Body of pancreas (tissue), 4 donors: ENCODE measurements around the gene HNRNPLL. TPM values are rescaled to one million over a fixed set of nuclear protein-coding genes. Genes with fewer than 3 reads are reported as not detected.
A peak's percentile ranks its signal among the peaks of the same experiment; 100 is the strongest.
"Not testable (repeated sequence)": the region's sequence is repeated elsewhere in the genome, so short reads cannot be mapped to it uniquely, and the experiment has no call there.

Source experiments
- ATAC-seq: fragments of 150-250 bp; one replicate; pipeline ENCODE4 v1.9.1; 2016
- DNase-seq, 4 donors: peaks; one replicate each; pipeline ENCODE4 v3.0.0-alpha.2; 2019
- H3K27ac ChIP-seq, 4 donors: fragments of 200-600 bp; sonication (generic); 1 replicate in 3 of 4; 2 replicates in 1 of 4; pipeline versions ENCODE4 v1.5.1 to v1.6.1; 2016 to 2019; ENCODE audit warnings: mild to moderate bottlenecking in 1 of 4, mixed read lengths in 1 of 4, moderate library complexity in 1 of 4
- H3K27me3 ChIP-seq, 2 donors: fragments of 200-600 bp; sonication (generic); one replicate each; pipeline ENCODE4 v1.6.0; 2016; ENCODE audit warnings: mild to moderate bottlenecking in 1 of 2
- H3K36me3 ChIP-seq, 2 donors: fragments of 200-600 bp; sonication (generic); replicated peaks in 1 of 2; 2 replicates each; pipeline ENCODE4 v1.5.1; 2016; ENCODE audit warnings: low read depth in 2 of 2; ENCODE audit not compliant: insufficient read depth in 1 of 2
- H3K4me1 ChIP-seq: fragments of 200-600 bp; sonication (generic); one replicate; pipeline ENCODE4 v1.6.0; 2016
- H3K4me3 ChIP-seq, 2 donors: fragments of 200-600 bp; sonication (generic); 1 replicate in 1 of 2; 2 replicates in 1 of 2; pipeline ENCODE4 v1.5.1; 2016 to 2019
- H3K9me3 ChIP-seq, 3 donors: fragments of 200-600 bp; sonication (generic); 1 replicate in 2 of 3; 2 replicates in 1 of 3; pipeline ENCODE4 v1.5.1; 2016
- POLR2A ChIP-seq, 3 donors: fragments of 450-650 bp; IDR thresholded peaks; one replicate each; pipeline ENCODE4 v1.6.1; 2016; ENCODE audit warnings: antibody characterized with exemption in 3 of 3, mild to moderate bottlenecking in 2 of 3
- WGBS, 2 donors: methylation state at CpG; one replicate each; pipeline ENCODE4 v1.1.5; 2017; 5-methylcytosine and 5-hydroxymethylcytosine counted together
- intact Hi-C: fragments of 100-400 bp; cut with DNase I; formaldehyde crosslinking; loops from one replicate; pipeline ENCODE4 v1.15.1; 2023
- total RNA-seq, 2 donors: library from RNA; depleted of rRNA; stranded (reverse); fragments of >200 nt; gene quantifications; one replicate each; pipeline ENCODE4 v1.1.0, GENCODE V29; 2016
- TF ChIP-seq, protein P1 (sequence below), 7 experiments: fragments of 450-650 bp in 4 of 7; fragments of 200-600 bp in 3 of 7; sonication (generic) in 3 of 7; IDR thresholded peaks; one replicate each; pipeline ENCODE4 v1.5.1; 2016 to 2019; ENCODE audit warnings: antibody characterized with exemption in 7 of 7

The HNRNPLL gene
- total RNA-seq, 2 donors from 2014 or later: 21.8 to 22.4 TPM

DNA sequence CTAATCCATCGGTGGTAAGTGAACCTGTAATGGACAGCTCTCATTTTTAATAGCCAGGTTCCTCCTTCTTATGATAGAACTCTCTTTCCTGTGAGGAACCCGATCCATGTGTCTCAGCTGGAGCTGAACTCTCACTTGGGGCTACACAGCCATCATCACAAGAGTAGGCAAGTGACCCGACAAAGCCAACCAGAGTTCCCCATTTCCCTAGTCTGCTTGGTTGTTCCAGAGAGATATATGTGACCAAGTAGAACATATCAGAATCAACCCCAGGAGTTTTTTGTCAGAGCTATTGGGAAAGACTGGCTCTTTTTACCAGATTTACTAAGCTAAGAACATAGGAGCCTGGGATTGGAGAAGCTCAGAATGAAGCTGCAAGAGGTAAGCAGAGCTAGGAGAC is 14.6 kb upstream of the HNRNPLL start:
- Histone ChIP-seq H3K27me3 (no peaks in the 10 kb centered on the region), H3K4me3 (no peak overlapping the region), H3K9me3 (no peaks in the 10 kb centered on the region), H3K36me3 (no peaks in the 10 kb centered on the region), H3K27ac (no peak overlapping the region), H3K4me1 (peaks cover 35% of the 10 kb centered on the region)
- DNase-seq (no peak), ATAC-seq (no peak)
- intact Hi-C loops: no loop called here
- WGBS, 2 donors: 91 to 92% methylated on average over 3 of the region's 3 CpGs
- TF ChIP-seq, protein P1, sequence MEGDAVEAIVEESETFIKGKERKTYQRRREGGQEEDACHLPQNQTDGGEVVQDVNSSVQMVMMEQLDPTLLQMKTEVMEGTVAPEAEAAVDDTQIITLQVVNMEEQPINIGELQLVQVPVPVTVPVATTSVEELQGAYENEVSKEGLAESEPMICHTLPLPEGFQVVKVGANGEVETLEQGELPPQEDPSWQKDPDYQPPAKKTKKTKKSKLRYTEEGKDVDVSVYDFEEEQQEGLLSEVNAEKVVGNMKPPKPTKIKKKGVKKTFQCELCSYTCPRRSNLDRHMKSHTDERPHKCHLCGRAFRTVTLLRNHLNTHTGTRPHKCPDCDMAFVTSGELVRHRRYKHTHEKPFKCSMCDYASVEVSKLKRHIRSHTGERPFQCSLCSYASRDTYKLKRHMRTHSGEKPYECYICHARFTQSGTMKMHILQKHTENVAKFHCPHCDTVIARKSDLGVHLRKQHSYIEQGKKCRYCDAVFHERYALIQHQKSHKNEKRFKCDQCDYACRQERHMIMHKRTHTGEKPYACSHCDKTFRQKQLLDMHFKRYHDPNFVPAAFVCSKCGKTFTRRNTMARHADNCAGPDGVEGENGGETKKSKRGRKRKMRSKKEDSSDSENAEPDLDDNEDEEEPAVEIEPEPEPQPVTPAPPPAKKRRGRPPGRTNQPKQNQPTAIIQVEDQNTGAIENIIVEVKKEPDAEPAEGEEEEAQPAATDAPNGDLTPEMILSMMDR (IDR thresholded peaks at IDR 0.05): no peak
- TF ChIP-seq POLR2A (IDR thresholded peaks at IDR 0.05): no peak

DNA sequence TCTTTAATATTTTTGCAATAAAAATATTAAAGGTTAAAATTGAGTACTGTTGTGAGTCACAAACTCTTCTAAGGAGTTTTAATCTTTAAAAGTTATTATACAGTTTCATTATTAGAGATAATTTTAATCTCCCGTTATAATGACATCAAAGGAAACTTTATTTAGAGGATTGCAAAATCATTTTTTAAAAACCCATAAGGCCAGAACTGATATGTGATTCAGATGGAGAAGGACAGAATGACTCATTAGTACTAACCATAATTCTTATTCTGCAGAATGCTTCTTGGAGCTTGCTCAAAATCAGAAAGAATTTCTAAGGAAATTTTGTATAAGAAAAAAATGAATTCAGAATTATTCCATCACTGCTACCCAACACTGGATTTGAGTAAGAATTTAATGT is 12.5 kb upstream of the HNRNPLL start:
- Histone ChIP-seq H3K27ac (no peak overlapping the region), H3K27me3 (no peaks in the 10 kb centered on the region), H3K4me3 (no peak overlapping the region), H3K36me3 (no peaks in the 10 kb centered on the region), H3K4me1 (peaks cover 29% of the 10 kb centered on the region), H3K9me3 (no peaks in the 10 kb centered on the region)
- DNase-seq: no peak
- ATAC-seq: no peak
- intact Hi-C loops: no loop called here
- TF ChIP-seq POLR2A (IDR thresholded peaks at IDR 0.05): no peak
- TF ChIP-seq, protein P1 (IDR thresholded peaks at IDR 0.05): no peak
- WGBS, 2 donors: 38 to 49% methylated on average over 1 of the region's 1 CpG

DNA sequence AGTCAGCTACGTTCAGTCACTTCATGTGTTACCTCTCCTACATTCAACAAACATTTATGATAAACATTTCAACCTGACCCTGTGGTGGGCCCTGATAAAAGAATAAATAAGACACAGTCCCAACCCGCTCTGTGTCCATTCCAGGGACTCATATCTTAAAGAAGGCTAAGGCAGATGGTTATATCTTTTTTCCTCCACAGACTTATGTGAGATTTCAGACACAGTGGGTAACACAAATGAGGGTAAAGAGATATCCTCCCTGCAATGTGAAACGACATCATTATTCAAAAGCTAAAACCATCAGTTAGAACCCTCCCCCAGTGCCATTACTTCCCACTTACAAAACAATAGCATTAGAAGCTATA is 11.1 kb upstream of the HNRNPLL start:
- no peak for TF ChIP-seq POLR2A (IDR thresholded peaks at IDR 0.05)
- no peaks in the 10 kb centered on the region for H3K27me3 ChIP-seq
- H3K9me3 ChIP-seq: no peaks in the 10 kb centered on the region
- peaks cover 15% of the 10 kb centered on the region for H3K4me1 ChIP-seq
- H3K27ac ChIP-seq: no peak overlapping the region
- no peak overlapping the region for H3K4me3 ChIP-seq
- DNase-seq: no peak
- H3K36me3 ChIP-seq: no peaks in the 10 kb centered on the region
- intact Hi-C loops: no loop called here
- ATAC-seq: no peak
- WGBS, 2 donors: 80 to 83% methylated on average over 3 of the region's 3 CpGs

DNA sequence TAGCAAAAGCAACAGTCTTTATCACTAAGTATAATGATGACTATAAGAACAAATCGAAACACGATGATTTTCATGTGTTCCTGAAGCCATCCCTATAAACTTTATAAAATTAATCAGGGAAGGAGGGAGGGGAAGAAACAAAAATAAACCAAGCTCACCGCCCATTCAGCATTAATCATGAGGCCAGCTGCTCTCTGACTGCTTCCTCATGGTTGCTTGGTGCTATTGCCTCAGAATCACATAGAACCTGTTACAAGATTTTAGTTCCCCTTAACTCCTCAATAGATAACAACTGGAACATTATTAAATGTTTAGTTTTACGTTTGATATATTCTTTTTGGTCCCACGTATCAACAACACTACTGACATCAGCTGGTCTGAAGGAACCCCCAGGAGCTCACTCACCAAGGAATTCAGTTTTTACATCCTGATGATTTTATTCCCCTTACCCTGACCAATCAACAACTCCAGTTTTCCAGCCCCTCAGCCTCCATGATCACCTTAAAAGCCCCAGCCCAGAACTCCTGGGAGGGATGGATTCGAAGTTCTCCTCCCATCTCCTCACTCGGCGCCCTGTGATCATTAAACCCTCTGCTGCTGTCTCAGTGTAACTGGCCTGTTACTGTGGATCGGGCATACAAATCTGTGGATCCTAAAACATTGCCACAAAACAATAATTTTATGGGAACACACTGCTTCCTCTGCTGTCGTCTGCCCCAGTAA is 10.6 kb upstream of the HNRNPLL start:
- H3K27ac ChIP-seq: no peak overlapping the region
- H3K4me3 ChIP-seq: no peak overlapping the region
- no peaks in the 10 kb centered on the region for H3K27me3 ChIP-seq
- intact Hi-C loops: no loop called here
- DNase-seq (peak in 1 of 4 donors; percentile 29), ATAC-seq (peak; percentile 9)
- 58 to 67% methylated on average over 10 of the region's 10 CpGs for WGBS, 2 donors
- peaks cover 10% of the 10 kb centered on the region for H3K4me1 ChIP-seq
- TF ChIP-seq POLR2A (IDR thresholded peaks at IDR 0.05): no peak
- TF ChIP-seq, protein P1 (IDR thresholded peaks at IDR 0.05): no peak
- H3K9me3 ChIP-seq: no peaks in the 10 kb centered on the region
- no peaks in the 10 kb centered on the region for H3K36me3 ChIP-seq

DNA sequence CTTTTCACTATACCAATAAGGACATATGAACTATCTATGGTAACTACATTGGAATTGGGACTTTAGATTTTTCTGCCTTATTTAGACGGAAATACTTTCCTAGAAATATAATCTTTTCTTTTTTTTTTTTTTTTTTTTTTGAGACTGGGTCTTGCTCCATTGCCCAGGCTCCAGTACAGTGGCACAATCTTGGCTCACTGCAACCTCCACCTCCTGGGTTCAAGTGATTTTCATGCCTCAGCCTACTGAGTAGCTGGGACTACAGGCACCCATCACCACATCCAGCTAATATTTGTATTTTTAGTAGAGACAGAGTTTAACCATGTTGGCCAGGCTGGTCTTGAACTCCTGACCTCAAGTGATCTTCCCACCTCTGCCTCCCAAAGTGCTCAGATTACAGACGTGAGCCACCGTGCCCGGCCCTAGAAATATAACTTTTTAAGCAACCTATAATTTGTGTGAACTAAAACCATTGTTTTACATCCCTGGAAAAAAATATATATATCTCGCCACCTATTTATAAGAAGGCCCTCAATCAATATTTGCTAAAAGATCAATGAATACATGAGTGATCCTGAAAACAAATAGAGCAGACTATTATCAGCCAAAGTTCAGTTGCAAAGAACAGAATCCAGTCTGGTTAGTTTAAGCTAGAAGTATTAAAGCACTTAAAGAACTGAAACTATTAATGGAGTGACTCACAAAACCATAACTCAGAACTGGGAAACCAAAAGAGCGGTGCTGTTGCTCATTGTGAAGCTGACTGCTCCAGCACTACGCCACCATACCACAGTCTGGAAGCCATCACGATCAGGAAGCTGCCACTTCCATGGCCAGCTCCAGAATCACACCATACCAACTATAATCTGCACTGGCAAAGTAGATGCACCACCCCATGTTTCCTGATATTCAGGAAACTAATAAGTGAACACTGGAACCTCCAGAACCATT is 8.4 kb upstream of the HNRNPLL start:
- H3K4me1 ChIP-seq: no peaks in the 10 kb centered on the region
- peak overlapping the region in 1 of 4 donors; percentile 14 for H3K27ac ChIP-seq
- WGBS, 2 donors: 69 to 70% methylated on average over 8 of the region's 8 CpGs
- no peaks in the 10 kb centered on the region for H3K27me3 ChIP-seq
- H3K9me3 ChIP-seq: no peaks in the 10 kb centered on the region
- TF ChIP-seq, protein P1 (IDR thresholded peaks at IDR 0.05): no peak
- no peak for TF ChIP-seq POLR2A (IDR thresholded peaks at IDR 0.05)
- ATAC-seq (no peak), DNase-seq (no peak)
- no peaks in the 10 kb centered on the region for H3K36me3 ChIP-seq
- no peak overlapping the region for H3K4me3 ChIP-seq
- intact Hi-C loops: no loop called here

DNA sequence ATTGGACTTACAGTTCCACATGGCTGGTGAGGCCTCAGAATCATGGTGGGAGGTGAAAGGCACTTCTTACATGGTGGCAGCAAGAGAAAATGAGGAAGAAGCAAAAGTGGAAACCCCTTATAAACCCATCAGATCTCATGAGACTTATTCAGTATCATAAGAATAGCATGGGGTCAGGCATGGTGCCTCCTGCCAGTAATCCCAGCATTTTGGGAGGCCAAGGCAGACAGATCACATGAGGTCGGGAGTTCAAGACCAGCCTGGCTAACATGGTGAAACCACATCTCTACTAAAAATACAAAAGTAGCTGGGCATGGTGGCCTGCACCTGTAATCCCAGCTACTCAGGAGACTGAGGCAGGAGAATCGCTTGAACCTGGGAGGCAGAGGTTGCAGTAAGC is 6.5 kb upstream of the HNRNPLL start:
- not testable (repeated sequence) for ATAC-seq, H3K27ac ChIP-seq, H3K36me3 ChIP-seq, H3K4me3 ChIP-seq, H3K4me1 ChIP-seq, H3K27me3 ChIP-seq, DNase-seq, H3K9me3 ChIP-seq
- intact Hi-C loops: loop anchor here (10.0 kb wide), 1 partner anchor 46 kb away; no protein-coding TSS in a partner anchor
- 93 to 100% methylated on average over 2 of the region's 2 CpGs for WGBS, 2 donors
